Thoracic aorta endothelial cell (primary cell): ENCODE data around the gene SPANXD. TPM values are rescaled to one million over a fixed set of nuclear protein-coding genes. Genes with fewer than 3 reads are reported as not detected.

ENCODE experiments used
- total RNA-seq: library from RNA; depleted of rRNA; stranded (reverse); fragments of >200 nt; gene quantifications from 2 replicates; pipeline ENCODE4 v1.2.3, GENCODE V29; 2012

Gene SPANXD, protein sequence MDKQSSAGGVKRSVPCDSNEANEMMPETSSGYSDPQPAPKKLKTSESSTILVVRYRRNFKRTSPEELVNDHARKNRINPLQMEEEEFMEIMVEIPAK
- total RNA-seq, result not detected in 2 replicates

DNA sequence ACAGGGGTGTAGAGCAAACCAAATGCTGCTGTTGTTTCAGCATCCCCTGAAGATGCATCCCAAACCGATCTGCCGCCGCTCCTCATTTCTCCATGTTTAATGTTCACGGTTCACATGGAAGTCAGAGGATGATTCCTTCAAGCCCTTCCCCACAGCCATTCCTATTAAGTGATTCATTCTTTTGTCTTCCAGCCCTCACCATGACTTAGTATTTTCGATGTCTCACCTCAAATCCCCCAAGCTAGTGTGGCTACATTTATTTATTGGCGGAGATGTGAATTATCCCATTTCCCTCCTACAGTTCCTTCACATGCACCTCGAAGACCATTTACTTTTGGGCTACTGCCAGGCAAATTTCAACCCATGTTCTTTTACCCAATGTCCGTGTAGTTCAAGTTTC lies at the start of gene SPANXD:
SPANXD (minus strand) TSS at position 101 of the 400 bp plus-strand sequence. CDS start 334 bp downstream, outside the sequence.

Other genes with a start within 250 kb of the SPANXD start
- gene SPANXA1, start 114.0 kb downstream of the SPANXD start, total RNA-seq, result not detected in 2 replicates
- gene SPANXA2, start 109.0 kb downstream of the SPANXD start, total RNA-seq, result not detected in 2 replicates
- gene MAGEC3, start 139.6 kb upstream of the SPANXD start, total RNA-seq, result not detected in 2 replicates
- not detected in 2 replicates for gene MAGEC1, start 205.2 kb upstream of the SPANXD start, total RNA-seq